Measurements from ENCODE around the gene MAGIX.

The MAGIX gene

DNA sequence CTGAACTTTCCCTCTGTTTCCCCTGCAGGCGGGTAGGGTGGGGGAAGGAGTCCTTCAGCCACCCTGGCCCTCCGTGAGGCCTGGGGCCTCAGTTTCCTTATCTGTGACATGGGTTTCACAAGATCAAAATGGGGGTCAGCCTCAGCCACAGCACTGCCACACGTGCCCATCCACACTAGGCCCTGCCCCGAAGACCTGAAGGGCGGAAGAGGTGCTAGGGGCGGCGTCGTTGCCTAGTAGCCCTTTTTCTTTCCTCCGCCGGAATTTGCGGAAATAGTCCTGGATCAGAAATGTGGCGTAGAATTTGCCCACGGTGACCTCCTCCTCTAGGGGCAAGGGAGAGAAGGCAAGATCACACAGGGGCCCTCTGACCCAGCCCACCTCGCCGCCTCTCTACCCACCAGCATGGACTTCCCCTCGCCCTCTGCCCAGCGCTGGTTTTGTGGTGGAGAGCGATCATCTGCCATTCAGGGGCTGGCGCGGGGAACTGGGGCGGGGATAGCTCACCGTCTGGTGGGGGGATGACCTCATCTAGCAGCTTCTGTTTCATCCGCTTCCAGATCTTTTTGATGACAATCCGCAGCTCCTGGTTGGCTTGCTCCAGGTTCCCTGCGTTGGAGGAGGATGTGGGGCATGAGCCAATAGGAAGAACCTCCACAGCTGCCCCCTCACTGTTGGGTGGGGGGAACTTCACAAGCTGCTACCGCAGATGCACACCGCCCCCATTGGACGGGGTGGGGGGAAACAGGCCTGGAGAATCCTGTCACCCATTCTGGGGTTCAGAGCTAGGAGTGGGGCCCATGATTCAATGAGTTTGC lies 47.1 kb downstream of the MAGIX start:
- FAIRE-seq, result no peak

DNA sequence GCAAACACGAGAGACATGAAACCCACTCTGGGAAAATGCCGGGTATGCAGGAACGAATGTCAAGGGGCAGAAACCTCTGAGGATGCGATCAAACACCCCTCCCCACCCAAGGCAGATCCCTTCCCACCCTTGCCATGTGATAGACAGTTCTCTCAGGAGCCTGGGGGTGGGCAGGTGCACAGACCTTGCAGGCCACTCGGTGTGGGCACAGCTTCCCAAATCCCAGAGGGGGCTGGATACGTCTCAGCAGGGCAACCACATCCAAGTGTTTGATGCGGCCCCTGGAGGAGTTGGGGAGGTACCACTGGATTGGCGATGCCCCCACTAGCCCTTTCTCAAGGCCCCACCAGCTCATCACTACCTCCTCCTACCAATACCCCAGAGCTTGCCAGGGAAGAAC lies 47.8 kb downstream of the MAGIX start:
- no peak for FAIRE-seq

DNA sequence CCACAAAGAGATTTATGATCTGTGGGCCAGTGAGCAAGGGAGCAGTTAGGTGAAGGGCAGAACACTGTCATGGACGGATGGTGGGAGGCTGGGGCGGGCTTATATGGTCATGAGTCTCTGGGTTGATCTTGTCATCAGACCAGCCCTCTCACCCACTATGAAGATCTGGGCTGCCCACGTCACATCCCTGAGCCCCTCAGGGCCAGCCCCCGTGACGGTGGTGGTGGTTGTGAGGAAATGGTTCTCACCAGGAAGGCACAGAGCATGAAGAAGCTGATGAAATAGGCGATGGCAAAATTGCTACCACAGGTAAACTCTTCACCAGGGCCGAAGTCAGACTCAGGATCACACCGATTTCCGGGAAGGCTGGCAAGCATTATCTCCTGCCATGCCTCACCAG lies 48.5 kb downstream of the MAGIX start:
- FAIRE-seq, result no peak

DNA sequence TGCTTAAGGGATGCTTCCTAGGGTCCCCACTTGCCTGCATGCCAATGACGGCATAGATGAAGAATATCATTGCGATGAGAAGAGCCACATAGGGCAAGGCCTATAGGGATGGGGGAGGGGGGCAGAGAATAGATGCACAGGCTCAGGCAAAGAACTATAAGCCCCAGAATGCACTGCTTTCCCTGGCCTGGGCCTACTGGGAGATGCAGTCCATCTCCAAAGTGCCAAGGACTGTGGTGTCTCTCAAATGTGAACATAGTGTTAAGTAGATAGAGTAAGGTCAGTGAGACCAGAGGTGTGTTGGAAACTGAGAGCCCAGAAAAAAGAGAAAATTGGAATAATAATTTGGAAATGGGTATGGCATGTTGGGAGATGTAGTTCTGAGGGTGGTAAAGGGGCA lies 49.7 kb downstream of the MAGIX start:
- no peak for FAIRE-seq

DNA sequence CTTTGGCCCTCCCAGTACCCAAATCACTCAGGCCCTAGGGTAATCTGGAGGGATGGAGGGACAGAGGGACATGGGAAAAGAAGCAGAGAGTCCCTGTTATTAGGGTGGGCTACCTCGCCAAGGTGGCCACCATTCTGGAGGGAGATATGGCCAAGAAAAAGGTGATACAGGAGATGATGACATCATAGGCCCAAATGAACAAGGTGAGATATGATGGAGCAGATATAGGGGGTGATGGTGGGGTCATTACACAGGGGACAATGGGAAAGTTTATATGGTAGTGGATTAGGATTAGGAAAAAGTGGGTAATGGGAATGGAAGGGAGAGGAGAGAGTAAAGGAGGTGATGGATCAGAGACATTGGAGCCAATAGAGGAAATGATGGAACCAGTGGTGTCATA lies 50.3 kb downstream of the MAGIX start:
- no peak for FAIRE-seq

DNA sequence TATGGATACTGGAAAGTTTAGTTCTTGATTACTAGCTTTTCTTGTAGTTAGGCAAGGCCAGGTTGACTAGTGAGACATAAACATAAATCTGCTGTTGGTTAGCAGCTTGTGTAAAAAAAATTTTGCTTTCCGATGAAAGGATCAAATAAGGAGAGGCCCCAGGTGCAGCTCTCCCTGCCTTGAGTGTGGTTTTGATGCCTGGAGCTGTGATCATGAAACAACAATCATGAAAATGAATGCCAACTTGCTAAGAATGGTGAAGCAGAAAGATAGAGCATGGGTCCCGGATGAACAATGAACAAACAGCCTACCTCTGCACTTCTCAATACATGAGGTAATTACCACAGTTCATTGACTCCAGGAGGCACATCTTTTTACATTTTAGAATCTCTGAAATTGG lies 51.9 kb downstream of the MAGIX start:
- no peak for FAIRE-seq

DNA sequence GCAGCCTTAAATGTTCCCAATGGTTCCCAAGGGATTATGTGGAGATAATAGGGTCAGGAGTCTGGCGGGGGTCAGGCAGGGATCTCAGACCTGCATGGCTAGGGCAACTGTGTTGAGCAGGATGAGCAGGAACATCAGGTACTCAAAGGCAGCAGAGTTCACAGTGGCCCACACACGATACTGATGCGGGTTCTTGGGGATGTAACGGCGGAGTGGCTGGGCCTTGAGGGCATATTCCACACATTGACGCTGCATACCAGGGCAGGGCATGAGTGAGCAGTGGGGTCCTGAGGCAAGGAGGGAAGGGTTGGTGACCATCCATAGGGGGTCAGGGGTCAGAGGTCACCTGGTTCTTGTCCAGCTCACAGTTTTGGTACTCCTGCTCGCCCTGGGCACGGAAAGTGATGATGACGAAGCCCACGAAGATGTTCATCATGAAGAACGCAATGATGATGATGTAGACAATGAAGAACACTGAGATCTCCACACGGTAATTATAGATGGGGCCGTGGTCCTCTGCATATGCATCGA lies 52.5 kb downstream of the MAGIX start:
- FAIRE-seq, result no peak
